Activated CD8-positive, alpha-beta T cell treated with anti-CD3 and anti-CD28 coated beads, Interleukin-2, amount 10 ng/mL, durations not matched to agents 7 days and 5 days (primary cell): ENCODE data around the gene PRIM2. TPM values are rescaled to one million over a fixed set of nuclear protein-coding genes. Genes with fewer than 3 reads are reported as not detected.
"Not testable (repeated sequence)": the region's sequence is repeated elsewhere in the genome, so short reads cannot be mapped to it uniquely, and the experiment has no call there.

ENCODE experiments used
- ATAC-seq: fragments of 150-1000 bp; cut with Tn5 transposase; one replicate; pipeline ENCODE4 v1.10.0; 2021; ENCODE audit warnings: moderate library complexity
- CTCF ChIA-PET: fragments of 350-600 bp; sonication (Branson Sonifier 250); formaldehyde crosslinking; loops from one replicate; lab custom pipeline; 2021; ENCODE audit warnings: antibody characterized with exemption; lab: Charles Lee
- POLR2A ChIA-PET: fragments of 350-600 bp; sonication (Branson Sonifier 250); formaldehyde crosslinking; loops from one replicate; lab custom pipeline; 2021; ENCODE audit warnings: antibody characterized with exemption; lab: Charles Lee
- DNase-seq: peaks from one replicate; pipeline ENCODE4 v3.0.0-alpha.2; 2020
- H3K27ac Mint-ChIP-seq: one replicate; pipeline ENCODE4 v1.8.0; 2021; ENCODE audit warnings: mild to moderate bottlenecking, mixed read lengths
- H3K27me3 Mint-ChIP-seq: one replicate; pipeline ENCODE4 v1.8.0; 2021; ENCODE audit warnings: low read depth, mixed read lengths
- H3K36me3 Mint-ChIP-seq: one replicate; pipeline ENCODE4 v1.8.0; 2021; ENCODE audit warnings: low read depth, mixed read lengths
- H3K4me1 Mint-ChIP-seq: one replicate; pipeline ENCODE4 v1.8.0; 2021; ENCODE audit warnings: low read depth, mixed read lengths
- H3K4me3 Mint-ChIP-seq: one replicate; pipeline ENCODE4 v1.8.0; 2021; ENCODE audit warnings: mild to moderate bottlenecking, mixed read lengths
- H3K9me3 Mint-ChIP-seq: one replicate; pipeline ENCODE4 v1.8.0; 2022; ENCODE audit warnings: mixed read lengths; ENCODE audit not compliant: insufficient read depth
- total RNA-seq, 2 experiments: library from RNA; stranded (reverse); gene quantifications; one replicate each; pipeline ENCODE4 v1.2.3, GENCODE V29; 2021

The PRIM2 gene
- total RNA-seq, 2 experiments from 2014 or later, result 41.4 to 46.5 TPM

DNA sequence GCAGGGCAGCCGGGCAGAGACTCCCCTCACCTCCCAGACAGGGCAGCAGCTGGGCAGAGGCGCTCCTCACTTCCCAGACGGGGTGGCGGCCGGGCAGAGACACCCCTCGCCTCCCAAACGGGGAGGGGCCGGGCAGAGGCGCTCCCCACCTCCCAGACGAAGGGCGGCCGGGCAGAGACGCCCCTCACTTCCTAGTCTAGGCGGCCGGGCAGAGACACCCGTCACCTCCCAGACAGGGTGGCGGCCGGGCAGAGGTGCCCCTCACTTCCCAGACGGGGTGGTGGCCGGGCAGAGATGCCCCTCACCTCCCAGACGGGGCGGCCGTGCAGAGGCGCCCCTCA, 6.6 kb upstream of the PRIM2 start:
- no peak overlapping the region for H3K4me3 Mint-ChIP-seq
- no peak for ATAC-seq
- no peak for DNase-seq
- ChIA-PET POLR2A (no interaction called here), CTCF (no interaction called here)
- H3K9me3 Mint-ChIP-seq, result no peaks in the 10 kb centered on the region
- H3K36me3 Mint-ChIP-seq, result no peaks in the 10 kb centered on the region
- H3K27me3 Mint-ChIP-seq, result peaks cover 16% of the 10 kb centered on the region
- H3K4me1 Mint-ChIP-seq, result no peaks in the 10 kb centered on the region
- H3K27ac Mint-ChIP-seq, result no peak overlapping the region

DNA sequence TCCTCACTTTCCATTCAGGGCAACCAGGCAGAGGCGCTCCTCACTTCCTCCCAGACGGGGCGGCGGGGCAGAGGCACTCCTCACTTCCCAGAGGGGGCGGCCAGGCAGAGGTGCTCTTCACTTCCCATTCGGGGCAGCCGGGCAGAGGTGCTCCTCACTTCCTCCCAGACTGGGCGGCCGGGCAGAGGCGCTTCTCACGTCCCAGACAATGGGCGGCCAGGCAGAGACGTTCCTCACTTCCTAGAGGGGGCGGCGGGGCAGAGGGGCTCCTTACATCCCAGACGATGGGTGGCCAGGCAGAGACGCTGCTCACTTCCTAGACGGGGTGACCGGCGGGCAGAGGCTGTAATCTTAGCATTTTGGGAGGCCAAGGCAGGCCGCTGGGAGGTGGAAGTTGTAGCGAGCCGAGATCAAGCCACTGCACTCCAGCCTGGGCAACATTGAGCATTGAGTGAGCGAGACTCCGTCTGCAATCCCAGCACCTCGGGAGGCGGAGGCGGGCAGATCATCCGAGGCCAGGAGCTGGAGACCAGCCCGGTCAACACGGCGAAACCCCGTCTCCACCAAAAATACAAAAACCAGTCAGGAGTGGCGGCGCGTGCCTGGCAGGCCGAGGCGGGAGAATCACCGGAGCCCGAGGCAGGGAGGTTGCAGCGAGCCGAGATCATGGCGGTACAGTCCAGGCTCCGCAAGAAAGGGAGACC, 6.0 kb upstream of the PRIM2 start:
- H3K4me1 Mint-ChIP-seq, H3K36me3 Mint-ChIP-seq, CTCF ChIA-PET, DNase-seq, H3K9me3 Mint-ChIP-seq, POLR2A ChIA-PET, ATAC-seq, H3K4me3 Mint-ChIP-seq, H3K27ac Mint-ChIP-seq: not testable (repeated sequence)
- H3K27me3 Mint-ChIP-seq, result peaks cover 12% of the 10 kb centered on the region

DNA sequence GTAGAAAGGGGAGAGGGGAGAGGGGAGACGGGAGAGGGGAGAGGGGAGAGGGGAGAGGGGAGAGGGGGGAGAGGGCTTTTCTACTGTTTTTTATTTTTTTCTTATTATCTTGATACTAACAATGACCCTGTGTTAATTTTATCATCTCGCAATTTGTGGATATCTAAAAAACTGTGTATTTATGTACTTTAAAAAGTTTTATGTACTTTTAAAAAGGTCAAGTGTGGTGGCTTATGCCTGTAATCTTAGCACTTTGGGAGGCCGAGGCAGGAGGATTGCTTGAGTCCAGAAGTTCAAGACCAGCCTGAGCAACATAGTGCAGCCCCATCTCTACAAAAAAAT, 5.5 kb upstream of the PRIM2 start:
- Mint-ChIP-seq H3K4me3 (no peak overlapping the region), H3K27ac (no peak overlapping the region), H3K27me3 (peaks cover 12% of the 10 kb centered on the region), H3K4me1 (no peaks in the 10 kb centered on the region), H3K36me3 (no peaks in the 10 kb centered on the region), H3K9me3 (no peaks in the 10 kb centered on the region)
- ATAC-seq (no peak), DNase-seq (no peak)
- ChIA-PET CTCF (interaction anchor here (1.0 kb wide), 1 partner anchor 409 kb away, joined by 3 read pairs; no protein-coding TSS in a partner anchor), POLR2A (no interaction called here)

DNA sequence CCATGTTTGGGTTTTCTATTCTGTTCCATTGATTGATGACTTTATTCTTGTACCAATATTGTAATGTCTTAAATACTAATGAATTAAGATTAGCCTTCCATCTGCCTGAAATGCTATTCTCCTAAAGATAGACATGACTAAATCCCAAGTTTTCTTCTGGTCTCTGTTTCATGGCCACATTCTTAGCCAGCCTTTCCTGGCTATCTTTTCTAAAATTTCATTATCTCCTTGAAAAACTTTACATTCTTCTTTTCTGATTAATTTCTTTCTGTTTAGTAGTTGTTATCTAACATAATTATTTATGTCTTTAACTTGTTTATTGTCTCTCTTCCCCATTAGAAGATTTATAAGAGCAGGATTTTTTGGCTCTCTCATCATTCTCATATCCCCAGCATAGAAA, 4.4 kb upstream of the PRIM2 start:
- H3K4me1 Mint-ChIP-seq, result peaks cover 5% of the 10 kb centered on the region
- CTCF ChIA-PET, result interaction anchor here (1.0 to 5.3 kb wide), 2 partner anchors 410 kb away, joined by 3 to 113 read pairs; no protein-coding TSS in a partner anchor
- no peak for ATAC-seq

DNA sequence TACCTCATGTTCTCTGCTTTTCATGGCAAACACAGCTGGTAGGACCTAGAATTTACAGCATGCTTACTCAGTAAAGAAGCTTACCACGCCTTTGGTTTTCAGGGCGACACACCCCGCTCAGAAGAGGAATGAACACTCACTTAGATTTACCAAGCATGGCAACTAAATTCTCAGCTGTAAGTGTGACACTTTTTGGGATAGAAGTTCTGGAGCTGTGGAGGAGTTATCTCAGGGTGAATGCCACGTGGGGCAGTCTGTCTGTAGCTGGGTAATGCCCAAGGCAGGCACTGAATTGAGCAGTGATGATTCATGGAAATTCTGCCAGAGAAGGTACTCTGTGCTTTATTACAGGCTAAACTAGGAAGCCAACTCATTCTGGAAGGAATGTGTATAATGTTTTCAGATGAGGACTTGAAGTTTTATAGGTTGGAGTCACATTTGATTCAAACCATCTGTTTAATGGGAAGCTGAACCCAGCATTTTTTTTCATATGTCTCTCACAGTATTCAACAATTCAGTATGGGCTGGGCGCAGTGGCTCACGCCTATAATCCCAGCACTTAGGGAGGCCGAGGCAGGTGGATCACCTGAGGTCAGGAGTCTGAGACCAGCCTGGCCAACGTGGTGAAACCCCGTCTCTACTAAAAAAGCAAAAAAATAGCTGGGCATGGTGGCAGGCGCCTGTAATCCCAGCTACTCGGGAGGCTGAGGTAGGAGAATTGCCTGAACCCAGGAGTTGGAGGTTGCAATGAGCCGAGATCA, 3.5 kb upstream of the PRIM2 start:
- Mint-ChIP-seq H3K4me1 (peaks cover 12% of the 10 kb centered on the region), H3K36me3 (peaks cover 12% of the 10 kb centered on the region), H3K27me3 (peaks cover 9% of the 10 kb centered on the region), H3K27ac (no peak overlapping the region), H3K9me3 (no peaks in the 10 kb centered on the region), H3K4me3 (no peak overlapping the region)
- ChIA-PET CTCF (interaction anchor here (5.3 kb wide), 1 partner anchor 411 kb away, joined by 113 read pairs; no protein-coding TSS in a partner anchor), POLR2A (no interaction called here)
- DNase-seq (no peak), ATAC-seq (no peak)

More for the DNA sequence above, 4.4 kb upstream of the PRIM2 start:
- POLR2A ChIA-PET, result no interaction called here
- peaks cover 9% of the 10 kb centered on the region for H3K27me3 Mint-ChIP-seq
- H3K9me3 Mint-ChIP-seq, result no peaks in the 10 kb centered on the region
- H3K36me3 Mint-ChIP-seq, result peaks cover 6% of the 10 kb centered on the region
- no peak overlapping the region for H3K4me3 Mint-ChIP-seq
- H3K27ac Mint-ChIP-seq, result no peak overlapping the region
- DNase-seq, result no peak

DNA sequence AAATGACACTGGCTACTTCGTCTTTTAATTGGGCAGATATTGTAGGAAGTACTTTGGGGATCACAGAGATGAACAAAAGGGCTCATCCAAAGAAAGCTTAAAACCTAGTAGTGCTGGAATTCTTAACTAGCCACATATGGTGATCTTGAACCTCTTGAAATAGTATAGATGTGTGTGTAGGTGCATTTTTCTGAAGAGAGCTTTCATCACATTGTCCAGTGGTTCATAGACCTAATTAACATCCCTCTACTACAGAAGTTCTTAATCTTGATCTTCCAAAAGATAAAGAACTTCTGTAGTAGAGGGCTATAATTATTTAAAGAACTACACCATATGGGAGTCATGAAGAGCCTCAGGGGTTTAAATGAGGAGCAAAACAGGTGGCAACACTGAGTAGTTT, 2.3 kb upstream of the PRIM2 start:
- ChIA-PET POLR2A (no interaction called here), CTCF (interaction anchor here (0.9 to 5.3 kb wide), 4 partner anchors 48 to 412 kb away, joined by 3 to 113 read pairs (median 4); partner anchors contain the start of gene RAB23)
- DNase-seq (no peak), ATAC-seq (no peak)
- Mint-ChIP-seq H3K36me3 (peaks cover 24% of the 10 kb centered on the region), H3K9me3 (no peaks in the 10 kb centered on the region), H3K4me3 (no peak overlapping the region), H3K27me3 (peaks cover 9% of the 10 kb centered on the region), H3K4me1 (peaks cover 24% of the 10 kb centered on the region), H3K27ac (no peak overlapping the region)

DNA sequence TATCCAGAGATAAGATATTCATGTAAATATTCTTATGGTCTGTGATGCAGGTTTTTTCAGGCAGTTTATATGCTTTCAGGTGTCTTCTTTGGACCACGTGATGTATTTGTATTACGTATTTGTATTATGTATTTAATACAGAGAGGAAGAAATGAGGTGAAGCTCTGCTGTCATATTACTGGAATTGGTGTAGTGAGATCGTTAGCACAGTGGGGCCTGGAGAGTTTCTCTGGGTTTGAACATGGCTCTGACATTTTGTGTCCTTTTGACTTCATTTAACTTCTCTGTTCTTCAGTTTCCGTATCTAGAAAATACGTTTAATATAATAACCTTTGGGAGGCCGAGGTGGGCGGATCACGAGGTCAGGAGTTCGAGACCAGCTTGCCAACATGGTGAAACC, 1.6 kb upstream of the PRIM2 start:
- CTCF ChIA-PET, result interaction anchor here (0.7 to 5.3 kb wide), 20 partner anchors 10 to 428 kb away, joined by 3 to 113 read pairs (median 4); partner anchors contain the start of genes BAG2, BEND6 and RAB23

DNA sequence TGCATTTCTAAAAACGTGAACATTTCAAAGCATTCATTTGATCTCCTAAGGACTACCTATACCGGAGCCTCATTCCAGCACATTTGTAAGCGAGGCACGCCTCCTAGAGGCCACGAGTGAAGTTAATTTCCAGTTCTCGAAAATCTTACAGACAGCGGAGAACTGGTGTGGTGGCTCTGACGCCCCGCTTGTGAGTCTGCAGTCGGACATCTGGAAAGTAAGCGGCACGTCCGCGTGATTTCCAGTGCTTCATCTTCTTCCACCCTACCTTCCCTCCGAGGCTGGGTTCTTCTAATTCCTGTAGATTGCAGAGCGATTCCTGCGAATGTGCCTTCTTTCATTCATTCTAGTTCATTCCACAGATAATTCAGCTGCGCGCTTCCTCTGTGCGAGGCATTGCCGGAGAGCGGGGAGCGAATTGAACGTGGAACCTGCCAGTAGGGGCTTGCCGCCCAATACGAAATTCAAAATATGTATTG, 810 bp upstream of the PRIM2 start:
- peaks cover 9% of the 10 kb centered on the region for H3K27me3 Mint-ChIP-seq
- CTCF ChIA-PET, result interaction anchor here (0.7 to 5.3 kb wide), 39 partner anchors 9 to 774 kb away, joined by 3 to 113 read pairs (median 4); partner anchors contain the start of genes BAG2, BEND6, RAB23 and ZNF451
- H3K27ac Mint-ChIP-seq, result peak overlapping the region; percentile 97
- POLR2A ChIA-PET, result interaction anchor here (1.0 kb wide), 3 partner anchors 227 to 414 kb away, joined by 3 read pairs; partner anchors contain the start of gene ZNF451
- H3K4me3 Mint-ChIP-seq, result peak overlapping the region; percentile 100
- peaks cover 37% of the 10 kb centered on the region for H3K4me1 Mint-ChIP-seq
- ATAC-seq (peak; percentile 90), DNase-seq (peak; percentile 89)
- H3K9me3 Mint-ChIP-seq, result no peaks in the 10 kb centered on the region
- H3K36me3 Mint-ChIP-seq, result peaks cover 38% of the 10 kb centered on the region

More for the DNA sequence above, 1.6 kb upstream of the PRIM2 start:
- peaks cover 9% of the 10 kb centered on the region for H3K27me3 Mint-ChIP-seq
- H3K4me1 Mint-ChIP-seq, result peaks cover 31% of the 10 kb centered on the region
- peaks cover 32% of the 10 kb centered on the region for H3K36me3 Mint-ChIP-seq
- DNase-seq (no peak), ATAC-seq (no peak)
- POLR2A ChIA-PET, result interaction anchor here (1.0 kb wide), 1 partner anchor 412 kb away, joined by 3 read pairs; no protein-coding TSS in a partner anchor
- H3K9me3 Mint-ChIP-seq, result no peaks in the 10 kb centered on the region
- no peak overlapping the region for H3K27ac Mint-ChIP-seq
- H3K4me3 Mint-ChIP-seq, result no peak overlapping the region

DNA sequence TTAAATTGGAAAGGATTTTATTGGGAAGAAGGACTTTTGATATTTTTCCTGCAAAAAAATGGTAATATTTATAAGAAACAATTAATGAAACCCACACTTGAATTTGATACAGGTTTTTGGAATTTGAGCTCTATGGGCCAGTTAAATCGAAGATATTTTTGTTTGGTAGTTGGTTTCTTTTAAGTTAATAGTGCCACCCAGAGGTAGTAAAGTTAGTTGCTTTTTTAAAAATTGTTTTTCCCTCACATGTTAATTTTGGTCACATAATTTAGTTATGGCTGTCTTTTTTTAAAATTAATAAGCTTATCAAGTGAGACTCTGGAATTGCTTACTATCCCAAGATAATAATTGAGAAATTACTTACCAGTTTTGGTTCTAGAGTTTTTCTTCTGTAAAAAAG, 7.1 kb downstream of the PRIM2 start:
- ChIA-PET POLR2A (interaction anchor here (0.6 kb wide), 1 partner anchor 235 kb away, joined by 3 read pairs; the partner anchor contains the start of gene ZNF451), CTCF (interaction anchor here (0.9 to 3.0 kb wide), 5 partner anchors 8 to 473 kb away, joined by 3 to 14 read pairs (median 4); partner anchors contain the start of gene PRIM2)
- Mint-ChIP-seq H3K9me3 (peaks cover 11% of the 10 kb centered on the region), H3K27ac (no peak overlapping the region), H3K27me3 (no peaks in the 10 kb centered on the region), H3K4me3 (no peak overlapping the region), H3K4me1 (peaks cover 33% of the 10 kb centered on the region), H3K36me3 (peaks cover 85% of the 10 kb centered on the region)
- no peak for ATAC-seq
- no peak for DNase-seq

DNA sequence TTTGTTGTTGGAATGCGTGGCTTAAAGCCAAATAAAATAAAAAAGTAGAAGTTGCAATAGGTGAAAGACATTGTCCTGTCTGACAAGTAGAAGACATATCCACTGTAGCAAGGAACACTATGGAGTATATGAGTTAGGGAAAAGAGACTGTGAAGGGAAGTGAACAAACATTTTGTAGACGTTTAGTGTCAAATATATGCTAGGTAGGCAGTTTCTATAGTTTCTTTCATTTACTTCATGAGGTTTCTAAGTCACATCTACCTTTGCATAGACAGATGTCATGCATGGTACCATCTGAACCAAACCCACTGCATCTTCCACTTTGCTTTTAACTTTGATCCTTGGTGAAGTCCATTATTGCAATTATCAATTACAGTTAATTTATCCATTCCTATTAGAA, 9.9 kb downstream of the PRIM2 start:
- Mint-ChIP-seq H3K9me3 (peaks cover 30% of the 10 kb centered on the region), H3K4me1 (peaks cover 9% of the 10 kb centered on the region), H3K27me3 (no peaks in the 10 kb centered on the region), H3K36me3 (peaks cover 84% of the 10 kb centered on the region), H3K27ac (no peak overlapping the region), H3K4me3 (no peak overlapping the region)
- CTCF ChIA-PET, result no interaction called here
- POLR2A ChIA-PET, result no interaction called here
- no peak for DNase-seq
- no peak for ATAC-seq

DNA sequence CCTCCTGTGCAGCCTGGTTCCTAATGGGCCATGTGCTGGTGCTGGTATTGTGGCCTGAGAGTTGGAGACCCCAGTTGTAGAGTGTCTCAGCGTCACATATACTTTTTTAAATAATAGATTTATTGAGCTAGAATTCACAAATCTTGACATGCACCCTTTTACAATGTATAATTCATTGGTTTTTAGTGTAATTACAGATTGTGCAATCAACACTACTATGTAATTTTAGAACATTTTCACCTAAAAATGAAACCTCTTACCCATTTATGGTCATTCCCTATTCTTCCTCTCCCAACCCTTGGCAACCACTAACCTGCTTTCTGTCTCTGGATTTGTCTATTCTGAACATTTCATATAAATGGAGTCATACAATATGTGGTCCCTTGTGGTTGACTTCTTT, 10.6 kb downstream of the PRIM2 start:
- ChIA-PET CTCF (no interaction called here), POLR2A (no interaction called here)
- ATAC-seq, result no peak
- Mint-ChIP-seq H3K27ac (no peak overlapping the region), H3K4me1 (peaks cover 7% of the 10 kb centered on the region), H3K9me3 (peaks cover 36% of the 10 kb centered on the region), H3K36me3 (peaks cover 85% of the 10 kb centered on the region), H3K27me3 (no peaks in the 10 kb centered on the region), H3K4me3 (no peak overlapping the region)
- DNase-seq, result no peak
